GM06990 (cell line): ENCODE results near the gene C9orf72.
A peak's percentile ranks its signal among the peaks of the same experiment; 100 is the strongest.
"Not testable (repeated sequence)": the region's sequence is repeated elsewhere in the genome, so short reads cannot be mapped to it uniquely, and the experiment has no call there.

ENCODE experiments used
- DNase-seq: peaks from one replicate; pipeline ENCODE4 v3.0.0-alpha.2; 2011; ENCODE audit not compliant: insufficient read length; ENCODE audit errors: extremely low read depth
- H3K27me3 ChIP-seq: replicated peaks from 2 replicates; pipeline ENCODE4 v1.6.0; 2011; ENCODE audit warnings: low read length; ENCODE audit not compliant: control insufficient read depth, insufficient read depth
- H3K36me3 ChIP-seq: 2 replicates; pipeline ENCODE4 v1.5.1; 2011; ENCODE audit warnings: low read length; ENCODE audit not compliant: control insufficient read depth, insufficient read depth
- H3K4me3 ChIP-seq: replicated peaks from 2 replicates; pipeline ENCODE4 v1.5.1; 2011; ENCODE audit warnings: low read depth, mild to moderate bottlenecking, control low read depth, low read length
- CTCF ChIP-seq: IDR thresholded peaks from 2 replicates; pipeline ENCODE4 v1.5.1; 2011; ENCODE audit warnings: low read length, control low read depth, mild to moderate bottlenecking, inconsistent platforms; ENCODE audit not compliant: insufficient read depth, poor library complexity, severe bottlenecking

C9orf72 gene

GRCh38 chr9:27572918-27573633 is at the start of gene C9orf72:
Gene C9orf72, minus strand, starts transcription at chr9:27573481. Its CDS starts 6,361 bp downstream, at chr9:27567120.
- DNase-seq, result peak; percentile 83

GRCh38 chr9:27622693-27623340 is 49.5 kb upstream of the C9orf72 start:
- no peak for TF ChIP-seq CTCF
- Histone ChIP-seq H3K4me3 (no peak overlapping the region), H3K36me3 (no peaks in the 10 kb centered on the region), H3K27me3 (no peaks in the 10 kb centered on the region)
- DNase-seq, result no peak

More at GRCh38 chr9:27572918-27573633, at the start of gene C9orf72:
- Histone ChIP-seq H3K36me3 (no peaks in the 10 kb centered on the region), H3K27me3 (no peaks in the 10 kb centered on the region), H3K4me3 (peak within 1 kb of the TSS; percentile 74)
- TF ChIP-seq CTCF, result no peak

- DNase-seq, result no peak
These were observed 46.5 kb upstream of the C9orf72 start for GRCh38 chr9:27619743-27620142.

GRCh38 chr9:27618066-27618465 is 44.8 kb upstream of the C9orf72 start:
- DNase-seq, result no peak
- H3K27me3 ChIP-seq, result no peaks in the 10 kb centered on the region
- TF ChIP-seq CTCF, result no peak

More at GRCh38 chr9:27619743-27620142, 46.5 kb upstream of the C9orf72 start:
- Histone ChIP-seq H3K4me3 (no peak overlapping the region), H3K36me3 (no peaks in the 10 kb centered on the region), H3K27me3 (no peaks in the 10 kb centered on the region)
- no peak for TF ChIP-seq CTCF

GRCh38 chr9:27614551-27614950 is 41.3 kb upstream of the C9orf72 start:
- H3K27me3 ChIP-seq, result no peaks in the 10 kb centered on the region
- H3K36me3 ChIP-seq, result no peaks in the 10 kb centered on the region
- no peak overlapping the region for H3K4me3 ChIP-seq
- DNase-seq, result no peak
- no peak for TF ChIP-seq CTCF

More at GRCh38 chr9:27618066-27618465, 44.8 kb upstream of the C9orf72 start:
- Histone ChIP-seq H3K4me3 (no peak overlapping the region), H3K36me3 (no peaks in the 10 kb centered on the region)

- H3K36me3 ChIP-seq, DNase-seq, H3K4me3 ChIP-seq: not testable (repeated sequence)
These were observed 38.8 kb upstream of the C9orf72 start for GRCh38 chr9:27612036-27612435.

More at GRCh38 chr9:27612036-27612435, 38.8 kb upstream of the C9orf72 start:
- not testable (repeated sequence) for H3K27me3 ChIP-seq
